GM12891 (cell line): ENCODE results near the gene NPC1L1.

Experiments used
- PAX5 ChIP-seq: IDR thresholded peaks from 2 replicates; pipeline ENCODE4 v1.6.1; 2011; ENCODE audit warnings: low read length, moderate library complexity, mild to moderate bottlenecking; ENCODE audit not compliant: insufficient read depth, severe bottlenecking
- POLR2A ChIP-seq: IDR thresholded peaks from 2 replicates; pipeline ENCODE4 v1.6.1; 2011; ENCODE audit warnings: low read depth, low read length, control low read depth
- POLR2AphosphoS5 ChIP-seq: IDR thresholded peaks from 2 replicates; pipeline ENCODE4 v1.6.1; 2011; ENCODE audit warnings: low read depth, low read length, control low read depth
- SPI1 ChIP-seq: IDR thresholded peaks from 2 replicates; pipeline ENCODE4 v1.6.1; 2011; ENCODE audit warnings: low read depth, low read length, control low read depth

- TF ChIP-seq POLR2AphosphoS5 (no peak), POLR2A (no peak), PAX5 (no peak), SPI1 (no peak)
Measured at GRCh38 chr7:44496385-44496784, 44.7 kb downstream of the NPC1L1 start.
